Kidney (tissue), 14 donors: Measurements from ENCODE around the gene TSHZ2. TPM values are rescaled to one million over a fixed set of nuclear protein-coding genes. Genes with fewer than 3 reads are reported as not detected.

Experiments used
- DNase-seq, 5 donors: peaks; one replicate each; pipeline ENCODE4 v3.0.0-alpha.2; 2013 to 2020
- FAIRE-seq: peaks from 2 replicates; lab custom pipeline; 2012; peaks lifted over from hg19 to GRCh38; lab: Jason Lieb, UNC
- H3K27ac ChIP-seq, 2 donors: one replicate each; pipeline ENCODE4 v1.7.0; 2013; ENCODE audit warnings: low read depth in 2 of 2, low read length in 2 of 2, inconsistent platforms in 1 of 2
- H3K27me3 ChIP-seq: one replicate; pipeline ENCODE4 v1.7.1; 2013; ENCODE audit warnings: low read length, inconsistent platforms; ENCODE audit not compliant: control insufficient read depth, insufficient read depth
- H3K36me3 ChIP-seq, 3 donors: one replicate each; pipeline versions ENCODE4 v1.7.0 to v1.7.1; 2013; ENCODE audit warnings: low read length in 3 of 3, control low read depth in 1 of 3, inconsistent platforms in 1 of 3; ENCODE audit not compliant: insufficient read depth in 3 of 3, control insufficient read depth in 2 of 3
- H3K4me1 ChIP-seq, 3 donors: one replicate each; pipeline versions ENCODE4 v1.7.0 to v1.7.1; 2013; ENCODE audit warnings: low read length in 3 of 3, inconsistent platforms in 1 of 3, low read depth in 1 of 3; ENCODE audit not compliant: control insufficient read depth in 2 of 3, insufficient read depth in 2 of 3
- H3K4me3 ChIP-seq, 3 donors: one replicate each; pipeline versions ENCODE4 v1.7.0 to v1.8.1; 2013; ENCODE audit warnings: low read length in 3 of 3, control low read depth in 1 of 3, inconsistent platforms in 1 of 3
- H3K9ac ChIP-seq, 3 donors: one replicate each; pipeline versions ENCODE4 v1.7.0 to v1.7.1; 2013; ENCODE audit warnings: low read length in 3 of 3, control low read depth in 1 of 3, inconsistent platforms in 1 of 3
- H3K9me3 ChIP-seq, 3 donors: one replicate each; pipeline versions ENCODE4 v1.7.0 to v1.7.1; 2013; ENCODE audit warnings: low read length in 3 of 3, control low read depth in 1 of 3, inconsistent platforms in 1 of 3; ENCODE audit not compliant: control insufficient read depth in 2 of 3, insufficient read depth in 1 of 3
- CTCF ChIP-seq: IDR thresholded peaks from 3 replicates; pipeline ENCODE4 v1.5.1; 2012; ENCODE audit warnings: mild to moderate bottlenecking, moderate library complexity, borderline replicate concordance; ENCODE audit not compliant: insufficient read depth; ENCODE audit errors: extremely low read depth
- intact Hi-C: fragments of 100-400 bp; cut with DNase I; formaldehyde crosslinking; loops from one replicate; pipeline ENCODE4 v1.11.1; 2022
- polyA plus RNA-seq: library from polyadenylated mRNA; stranded (reverse); fragments of 350-450 nt; fragmentation: Illumina TruSeq; extraction: RNeasy Lipid Tissue Mini Kit (QIAGEN cat#74804); gene quantifications from one replicate; pipeline ENCODE4 v1.2.3, GENCODE V29; 2014; ENCODE audit warnings: low read depth, low replicate concordance; ENCODE audit not compliant: insufficient read depth
- total RNA-seq: library from RNA; stranded (reverse); fragmentation: NEBNext Ultra II Directional; extraction: Animal tissue kit (Norgen Biotek cat#: 25700); gene quantifications from one replicate; pipeline ENCODE4 v1.2.1, GENCODE V29; 2021
- donor health status: control.
- donor health status: control.
- donor health status: control.
- donor health status: control.
- donor health status: control.
- donor health status: DM: yes; HTN: yes; CAD: no.
- donor health status: Normal renal cell carcinoma (clear cell type).

TSHZ2 gene
- total and polyA plus RNA-seq, 2 donors from 2014 or later, result 0.86 to 15.5 TPM

- no peak overlapping the region for H3K4me3 ChIP-seq
- H3K36me3 ChIP-seq, result no peaks in the 10 kb centered on the region
- H3K27ac ChIP-seq, result no peak overlapping the region
- H3K9ac ChIP-seq, result no peak overlapping the region
- no peaks in the 10 kb centered on the region for H3K27me3 ChIP-seq
- DNase-seq (no peak), FAIRE-seq (no peak)
- H3K4me1 ChIP-seq, result no peaks in the 10 kb centered on the region
- no peaks in the 10 kb centered on the region for H3K9me3 ChIP-seq
- no peak for TF ChIP-seq CTCF
- intact Hi-C loops, result no loop called here
Observed at GRCh38 chr20:53274365-53274764, 302.2 kb downstream of the TSHZ2 start.

GRCh38 chr20:53274807-53275206 lies 302.6 kb downstream of the TSHZ2 start:
- no peak for FAIRE-seq
- TF ChIP-seq CTCF, result no peak
- no peak for DNase-seq

GRCh38 chr20:53276143-53276542 lies 304.0 kb downstream of the TSHZ2 start:
- DNase-seq (no peak), FAIRE-seq (no peak)
- intact Hi-C loops, result no loop called here
- TF ChIP-seq CTCF, result no peak
- H3K4me3 ChIP-seq, result no peak overlapping the region
- H3K27me3 ChIP-seq, result no peaks in the 10 kb centered on the region
- H3K27ac ChIP-seq, result no peak overlapping the region
- H3K9me3 ChIP-seq, result no peaks in the 10 kb centered on the region
- no peak overlapping the region for H3K9ac ChIP-seq
- H3K4me1 ChIP-seq, result no peaks in the 10 kb centered on the region
- H3K36me3 ChIP-seq, result no peaks in the 10 kb centered on the region

More at GRCh38 chr20:53274807-53275206, 302.6 kb downstream of the TSHZ2 start:
- H3K27me3 ChIP-seq, result no peaks in the 10 kb centered on the region
- intact Hi-C loops, result no loop called here
- H3K27ac ChIP-seq, result no peak overlapping the region
- no peaks in the 10 kb centered on the region for H3K4me1 ChIP-seq
- no peaks in the 10 kb centered on the region for H3K36me3 ChIP-seq
- no peak overlapping the region for H3K4me3 ChIP-seq
- H3K9me3 ChIP-seq, result no peaks in the 10 kb centered on the region
- no peak overlapping the region for H3K9ac ChIP-seq

- H3K27ac ChIP-seq, result no peak overlapping the region
Observed at GRCh38 chr20:53278555-53278954, 306.4 kb downstream of the TSHZ2 start.

More at GRCh38 chr20:53278555-53278954, 306.4 kb downstream of the TSHZ2 start:
- H3K9ac ChIP-seq, result no peak overlapping the region
- no peak overlapping the region for H3K4me3 ChIP-seq
- no peak for TF ChIP-seq CTCF
- intact Hi-C loops, result no loop called here
- H3K9me3 ChIP-seq, result no peaks in the 10 kb centered on the region
- DNase-seq (no peak), FAIRE-seq (no peak)
- H3K4me1 ChIP-seq, result no peaks in the 10 kb centered on the region
- no peaks in the 10 kb centered on the region for H3K27me3 ChIP-seq
- no peaks in the 10 kb centered on the region for H3K36me3 ChIP-seq
